OCI-LY3 (cell line): ENCODE data around the gene RASA2.

Experiments
- EZH2phosphoT487 ChIP-seq: fragments of 200-600 bp; shearing (Covaris generic); IDR thresholded peaks from 2 replicates; pipeline ENCODE4 v1.6.1; 2018; ENCODE audit warnings: antibody characterized with exemption, mixed run types, low read depth
- TF ChIP-seq, protein P1 (sequence below): fragments of 200-600, 300-600 bp; sonication (generic); IDR thresholded peaks from 2 replicates; pipeline ENCODE4 v1.5.1; 2014; ENCODE audit warnings: antibody characterized with exemption, low read length, low read depth

DNA sequence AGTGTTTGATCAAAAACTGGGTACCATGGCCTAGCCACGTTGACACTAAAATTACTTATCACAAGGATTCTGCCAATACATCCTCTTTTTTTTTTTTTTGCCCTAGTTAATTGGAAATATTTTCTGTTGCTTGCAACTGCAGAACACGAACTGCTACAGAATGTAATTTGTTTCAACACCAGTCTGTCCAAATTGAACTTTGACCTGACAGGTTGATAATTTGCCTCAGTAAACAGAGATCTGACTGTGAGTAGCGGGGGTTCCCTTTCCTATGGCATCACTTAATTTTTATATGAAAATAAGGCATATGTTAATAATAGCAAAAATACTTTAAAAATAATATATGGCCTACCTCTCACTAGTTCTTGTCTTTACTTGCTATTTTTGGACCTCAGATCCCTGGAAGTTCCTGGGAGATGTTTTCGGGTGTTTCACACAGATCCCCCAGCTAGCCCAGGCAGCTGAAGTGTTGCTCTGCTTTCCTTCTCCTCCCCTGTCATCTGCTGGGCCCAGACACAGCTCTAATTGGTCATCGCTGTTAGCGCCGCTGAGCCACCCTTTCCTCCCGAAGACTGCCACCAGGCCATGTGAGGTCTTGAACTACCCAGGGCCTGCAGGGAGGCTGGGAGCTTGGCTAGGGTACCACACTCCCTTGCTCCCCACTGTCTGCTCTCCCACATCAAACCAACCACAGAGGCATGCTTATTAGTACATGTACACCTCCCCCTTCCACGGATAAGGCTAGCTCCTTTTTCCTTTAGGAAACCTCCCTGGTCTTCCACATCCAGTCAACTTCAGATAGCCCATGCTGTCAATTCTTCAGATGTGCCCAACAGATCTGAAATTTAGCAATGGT is 161.5 kb downstream of the RASA2 start:
- TF ChIP-seq, protein P1, sequence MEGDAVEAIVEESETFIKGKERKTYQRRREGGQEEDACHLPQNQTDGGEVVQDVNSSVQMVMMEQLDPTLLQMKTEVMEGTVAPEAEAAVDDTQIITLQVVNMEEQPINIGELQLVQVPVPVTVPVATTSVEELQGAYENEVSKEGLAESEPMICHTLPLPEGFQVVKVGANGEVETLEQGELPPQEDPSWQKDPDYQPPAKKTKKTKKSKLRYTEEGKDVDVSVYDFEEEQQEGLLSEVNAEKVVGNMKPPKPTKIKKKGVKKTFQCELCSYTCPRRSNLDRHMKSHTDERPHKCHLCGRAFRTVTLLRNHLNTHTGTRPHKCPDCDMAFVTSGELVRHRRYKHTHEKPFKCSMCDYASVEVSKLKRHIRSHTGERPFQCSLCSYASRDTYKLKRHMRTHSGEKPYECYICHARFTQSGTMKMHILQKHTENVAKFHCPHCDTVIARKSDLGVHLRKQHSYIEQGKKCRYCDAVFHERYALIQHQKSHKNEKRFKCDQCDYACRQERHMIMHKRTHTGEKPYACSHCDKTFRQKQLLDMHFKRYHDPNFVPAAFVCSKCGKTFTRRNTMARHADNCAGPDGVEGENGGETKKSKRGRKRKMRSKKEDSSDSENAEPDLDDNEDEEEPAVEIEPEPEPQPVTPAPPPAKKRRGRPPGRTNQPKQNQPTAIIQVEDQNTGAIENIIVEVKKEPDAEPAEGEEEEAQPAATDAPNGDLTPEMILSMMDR: no peak
- TF ChIP-seq EZH2phosphoT487: no peak
